ENCODE measurements around the gene DNAJC27. TPM values are rescaled to one million over a fixed set of nuclear protein-coding genes. Genes with fewer than 3 reads are reported as not detected.
A peak's percentile ranks its signal among the peaks of the same experiment; 100 is the strongest.

DNAJC27 gene
- total RNA-seq, 1 experiment from 2014 or later: 5.1 TPM

DNA sequence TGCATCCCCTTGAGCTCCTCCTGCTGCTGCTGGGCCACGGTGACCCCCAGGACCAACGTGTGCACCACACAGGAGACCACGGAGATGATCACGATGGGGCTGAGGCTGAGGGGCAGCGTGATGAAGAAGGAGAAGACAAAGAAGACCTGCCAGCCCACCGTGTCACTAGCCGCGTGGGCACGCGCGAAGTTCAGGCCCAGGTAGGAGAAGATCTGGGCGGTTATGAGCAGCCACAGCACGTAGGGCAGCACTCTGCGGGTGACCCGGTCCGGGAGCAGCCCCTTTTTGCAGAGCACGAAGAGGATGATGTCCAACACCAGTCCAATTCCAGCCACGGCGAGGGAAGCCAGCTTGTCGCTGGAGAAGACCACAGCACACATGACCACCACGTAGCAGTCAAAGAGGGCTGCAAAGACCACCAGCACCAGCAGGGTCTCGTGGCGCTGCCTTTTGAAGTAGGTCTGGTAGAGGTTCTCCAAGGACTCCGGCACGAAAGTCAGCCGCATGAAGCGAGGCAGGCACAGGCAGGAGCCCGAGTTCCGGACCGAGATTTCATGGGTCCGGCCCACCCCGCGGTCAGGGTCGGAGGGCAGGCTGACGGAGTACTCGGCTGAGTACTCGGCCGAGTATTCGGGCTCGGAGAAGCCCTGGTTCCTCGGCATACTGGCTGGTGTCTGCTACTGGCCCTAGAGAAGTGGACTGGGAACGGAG is 53.3 kb downstream of the DNAJC27 start:
- no peaks in the 10 kb centered on the region for H3K9me3 Mint-ChIP-seq
- no peak overlapping the region for H2AFZ ChIP-seq (ENCODE audit: low read length)
- no peak overlapping the region for H2BK120ac ChIP-seq (ENCODE audit: low read depth, low read length, poor library complexity, severe bottlenecking)
- H2BK5ac ChIP-seq (ENCODE audit: insufficient read length, low read length): no peak overlapping the region
- no peak for DNase-seq
- no peak overlapping the region for H3K4ac ChIP-seq (ENCODE audit: low read depth, low read length)
- H2BK12ac ChIP-seq (ENCODE audit: insufficient read length, low read depth, low read length): no peak overlapping the region
- H2BK15ac ChIP-seq (ENCODE audit: low read depth, low read length): no peak overlapping the region
- no peak overlapping the region for H3K23ac ChIP-seq (ENCODE audit: insufficient read length, low read depth, low read length)
- H4K8ac ChIP-seq (replicated peaks; ENCODE audit: insufficient read length, low read depth, low read length): no peak overlapping the region
- no peaks in the 10 kb centered on the region for H3K23me2 ChIP-seq (ENCODE audit: insufficient read length, low read depth, low read length, poor library complexity, severe bottlenecking)
- H4K20me1 ChIP-seq (ENCODE audit: control insufficient read depth, insufficient read depth, insufficient read length): no peaks in the 10 kb centered on the region
- no peak overlapping the region for H3T11ph ChIP-seq (ENCODE audit: low read length)
- H3K27ac Mint-ChIP-seq: no peak overlapping the region
- H3K4me3 Mint-ChIP-seq: peak overlapping the region; percentile 80
- WGBS (ENCODE audit: extremely low coverage, insufficient read length, low lambda C conversion rate): no CpG with 5 or more reads among the region's 42 CpGs
- no peak overlapping the region for H3K27ac ChIP-seq (ENCODE audit: insufficient read length, low read depth, low read length)
- no peak overlapping the region for H2AK5ac ChIP-seq (ENCODE audit: insufficient read length, low read length)
- H3K14ac ChIP-seq (ENCODE audit: insufficient read depth, low read length): no peak overlapping the region
- H3K4me1 Mint-ChIP-seq: peaks cover 16 to 21% of the 10 kb centered on the region in 2 experiments
- H3K56ac ChIP-seq (ENCODE audit: insufficient read length, low read depth, low read length): no peak overlapping the region
- H3K9ac ChIP-seq (ENCODE audit: extremely low read depth, insufficient read length, low read length): no peak overlapping the region
- H3K4me1 ChIP-seq (ENCODE audit: insufficient read depth, low read length): no peaks in the 10 kb centered on the region
- peaks cover 2% of the 10 kb centered on the region; the same call in 1 of the 2 replicates for H3K79me2 ChIP-seq (ENCODE audit: insufficient read depth, low read length)
- no peaks in the 10 kb centered on the region for H3K27me3 ChIP-seq (ENCODE audit: insufficient read depth, low read length)
- peaks cover 2 to 18% (median 14%) of the 10 kb centered on the region in 3 experiments; a peak in 6 of 7 replicates for H3K36me3 Mint-ChIP-seq (ENCODE audit: insufficient read depth in 1 of 3, low read depth in 3 of 3)
- peaks cover 8% of the 10 kb centered on the region for H3K27me3 Mint-ChIP-seq (ENCODE audit: low read depth)
- H4K5ac ChIP-seq (ENCODE audit: insufficient read length, low read depth, low read length): no peak overlapping the region
- H3K9me3 ChIP-seq (ENCODE audit: control insufficient read depth, low read depth, low read length): no peaks in the 10 kb centered on the region
- H4K91ac ChIP-seq (ENCODE audit: insufficient read length, low read depth, low read length): no peak overlapping the region
- no peak overlapping the region for H2BK20ac ChIP-seq (ENCODE audit: low read depth, low read length, poor library complexity, severe bottlenecking)
- no peak overlapping the region for H3K18ac ChIP-seq (ENCODE audit: insufficient read length, low read depth, low read length)
- TF ChIP-seq CTCF (conservative IDR thresholded peaks at IDR 0.05): no peak
- H3K4me2 ChIP-seq (ENCODE audit: insufficient read depth, insufficient read length, low read length): peak overlapping the region; percentile 42
- H3K79me1 ChIP-seq (ENCODE audit: insufficient read depth, low read depth, low read length, poor library complexity, severe bottlenecking): no peaks in the 10 kb centered on the region

All from H9 (cell line).